ENCODE results near the gene FITM1. TPM values are rescaled to one million over a fixed set of nuclear protein-coding genes. Genes with fewer than 3 reads are reported as not detected.
A peak's percentile ranks its signal among the peaks of the same experiment; 100 is the strongest.

The FITM1 gene
- total RNA-seq, 1 donor from 2014 or later, result 0.42 TPM

GRCh38 chr14:24178399-24179178 lies 48.1 kb downstream of the FITM1 start:
- Mint-ChIP-seq H3K9me3 (no peaks in the 10 kb centered on the region), H3K27ac (ENCODE audit: unreplicated experiment) (no peak overlapping the region), H3K4me3 (peak overlapping the region; percentile 72), H3K36me3 (ENCODE audit: low read depth) (peaks cover 10% of the 10 kb centered on the region), H3K4me1 (peaks cover 11% of the 10 kb centered on the region), H3K27me3 (ENCODE audit: low read depth) (peaks cover 2% of the 10 kb centered on the region)
- TF ChIP-seq CTCF (conservative IDR thresholded peaks at IDR 0.05), result no peak
- DNase-seq (ENCODE audit: low read depth, low spot score), result no peak

GRCh38 chr14:24179294-24179960 lies 49.0 kb downstream of the FITM1 start:
- H3K9me3 Mint-ChIP-seq, result no peaks in the 10 kb centered on the region
- H3K27ac Mint-ChIP-seq (ENCODE audit: unreplicated experiment), result no peak overlapping the region
- peak overlapping the region; percentile 72 for H3K4me3 Mint-ChIP-seq
- H3K36me3 Mint-ChIP-seq (ENCODE audit: low read depth), result peaks cover 10% of the 10 kb centered on the region
- peaks cover 2% of the 10 kb centered on the region for H3K27me3 Mint-ChIP-seq (ENCODE audit: low read depth)
- TF ChIP-seq CTCF (conservative IDR thresholded peaks at IDR 0.05), result no peak
- H3K4me1 Mint-ChIP-seq, result peaks cover 8% of the 10 kb centered on the region
- no peak for DNase-seq (ENCODE audit: low read depth, low spot score)

GRCh38 chr14:24179961-24180796 lies 49.7 kb downstream of the FITM1 start:
- Mint-ChIP-seq H3K27me3 (ENCODE audit: low read depth) (peaks cover 2% of the 10 kb centered on the region), H3K4me3 (peak overlapping the region; percentile 70), H3K9me3 (no peaks in the 10 kb centered on the region), H3K27ac (ENCODE audit: unreplicated experiment) (no peak overlapping the region), H3K4me1 (peaks cover 4% of the 10 kb centered on the region), H3K36me3 (ENCODE audit: low read depth) (peaks cover 6% of the 10 kb centered on the region)
- no peak for DNase-seq (ENCODE audit: low read depth, low spot score)
- TF ChIP-seq CTCF (conservative IDR thresholded peaks at IDR 0.05), result no peak

- Mint-ChIP-seq H3K4me1 (peaks cover 4% of the 10 kb centered on the region), H3K9me3 (no peaks in the 10 kb centered on the region), H3K27ac (ENCODE audit: unreplicated experiment) (no peak overlapping the region), H3K27me3 (ENCODE audit: low read depth) (peaks cover 2% of the 10 kb centered on the region), H3K36me3 (ENCODE audit: low read depth) (peaks cover 6% of the 10 kb centered on the region), H3K4me3 (peak overlapping the region; percentile 70)
- no peak for DNase-seq (ENCODE audit: low read depth, low spot score)
- no peak for TF ChIP-seq CTCF (conservative IDR thresholded peaks at IDR 0.05)
Observed at GRCh38 chr14:24181371-24182077, 51.1 kb downstream of the FITM1 start.

Small RNA genes within 50 kb of the gene (microRNA-seq; reads per million reads assigned to microRNA genes)
- not detected for gene MIR7703

Other genes with a start within 250 kb of the FITM1 start
- 17.4 and 19.7 TPM in 2 replicates for gene DHRS4, start 176.9 kb upstream of the FITM1 start, total RNA-seq
- 15.1 and 17.1 TPM in 2 replicates for gene DHRS4L2, start 141.7 kb upstream of the FITM1 start, total RNA-seq
- 9.3 and 9.4 TPM in 2 replicates for gene CARMIL3, start 78.7 kb upstream of the FITM1 start, total RNA-seq
- not detected in 2 replicates for gene CPNE6, start 59.1 kb upstream of the FITM1 start, total RNA-seq
- 26.1 and 26.7 TPM in 2 replicates for gene PCK2, start 36.3 kb upstream of the FITM1 start, total RNA-seq
- 52.5 and 53.9 TPM in 2 replicates for gene DCAF11, start 15.9 kb upstream of the FITM1 start, total RNA-seq
- 1.2 and 2.3 TPM in 2 replicates for gene NRL, start 15.7 kb upstream of the FITM1 start, total RNA-seq
- gene PSME1, start 5.5 kb downstream of the FITM1 start, total RNA-seq, result 81.4 and 88.5 TPM in 2 replicates
- gene EMC9, start 10.9 kb downstream of the FITM1 start, total RNA-seq, result 28.3 and 30.3 TPM in 2 replicates
- 125 and 131 TPM in 2 replicates for gene PSME2, start 16.0 kb downstream of the FITM1 start, total RNA-seq
- gene RNF31, start 16.8 kb downstream of the FITM1 start, total RNA-seq, result 65.5 and 82.2 TPM in 2 replicates
- gene IRF9, start 30.6 kb downstream of the FITM1 start, total RNA-seq, result 22.9 and 23.0 TPM in 2 replicates
- gene REC8, start 41.4 kb downstream of the FITM1 start, total RNA-seq, result 160 and 163 TPM in 2 replicates
- gene IPO4, start 58.2 kb downstream of the FITM1 start, total RNA-seq, result 88.3 and 88.7 TPM in 2 replicates
- 45.6 and 47.4 TPM in 2 replicates for gene TM9SF1, start 64.8 kb downstream of the FITM1 start, total RNA-seq
- 0.47 and 0.48 TPM in 2 replicates for gene TSSK4, start 75.0 kb downstream of the FITM1 start, total RNA-seq
- gene CHMP4A, start 82.8 kb downstream of the FITM1 start, total RNA-seq, result 42.2 and 44.7 TPM in 2 replicates
- 19.0 and 25.9 TPM in 2 replicates for gene MDP1, start 85.4 kb downstream of the FITM1 start, total RNA-seq
- 191 and 208 TPM in 2 replicates for gene NEDD8, start 101.7 kb downstream of the FITM1 start, total RNA-seq
- 64.0 and 66.2 TPM in 2 replicates for gene GMPR2, start 102.3 kb downstream of the FITM1 start, total RNA-seq
- gene TINF2, start 112.0 kb downstream of the FITM1 start, total RNA-seq, result 63.4 and 66.7 TPM in 2 replicates
- gene TGM1, start 132.5 kb downstream of the FITM1 start, total RNA-seq, result 4.5 and 6.4 TPM in 2 replicates
- gene RABGGTA, start 140.9 kb downstream of the FITM1 start, total RNA-seq, result 22.8 and 25.4 TPM in 2 replicates
- gene DHRS1, start 169.1 kb downstream of the FITM1 start, total RNA-seq, result 17.2 and 19.1 TPM in 2 replicates
- gene NOP9, start 169.2 kb downstream of the FITM1 start, total RNA-seq, result 34.5 and 34.8 TPM in 2 replicates
- not detected in 2 replicates for gene CIDEB, start 177.3 kb downstream of the FITM1 start, total RNA-seq
- gene LTB4R2, start 179.5 kb downstream of the FITM1 start, total RNA-seq, result 7.9 and 9.4 TPM in 2 replicates
- gene LTB4R, start 180.8 kb downstream of the FITM1 start, total RNA-seq, result 4.7 and 5.3 TPM in 2 replicates
- gene ADCY4, start 204.4 kb downstream of the FITM1 start, total RNA-seq, result 0.49 TPM in 1 of 2 replicates, not detected in the other
- gene RIPK3, start 209.3 kb downstream of the FITM1 start, total RNA-seq, result not detected in 2 replicates
- gene NFATC4, start 237.5 kb downstream of the FITM1 start, total RNA-seq, result 44.3 and 47.8 TPM in 2 replicates

Data from neural crest cell (in vitro differentiated cells).